ENCODE results near the gene C19orf25. TPM values are rescaled to one million over a fixed set of nuclear protein-coding genes. Genes with fewer than 3 reads are reported as not detected.

The C19orf25 gene
- total and polyA plus RNA-seq, 11 donors: 9.4 to 29.2 (median 16.0) TPM

- peaks cover 0 to 34% (median 5%) of the 10 kb centered on the region in 9 donors for H3K27me3 ChIP-seq
These were observed 36.1 kb upstream of the C19orf25 start for GRCh38 chr19:1514986-1515721.

GRCh38 chr19:1514295-1514661 is 35.3 kb upstream of the C19orf25 start:
- TF ChIP-seq POLR2A (IDR thresholded peaks at IDR 0.05) (no peak), CTCF (IDR thresholded peaks at IDR 0.05) (no peak)
- H3K9me3 ChIP-seq: no peaks in the 10 kb centered on the region
- 63 to 76% (median 66%) methylated on average over 10 of the region's 10 CpGs for WGBS, 4 donors
- peaks cover 0 to 35% (median 5%) of the 10 kb centered on the region in 9 donors for H3K27me3 ChIP-seq
- peaks cover 0 to 6% (median 0%) of the 10 kb centered on the region in 9 donors for H3K36me3 ChIP-seq
- no peak for ATAC-seq
- intact Hi-C loops (cut with DNase I): loop anchor here in 2 of 10 donors (5.0 to 10.0 kb wide), 2 partner anchors 67 to 239 kb away; partner anchors contain the start of gene FAM174C (in 1 of the 2)
- DNase-seq: no peak
- peaks cover 0 to 40% (median 7%) of the 10 kb centered on the region in 12 donors for H3K4me1 ChIP-seq
- H3K4me3 ChIP-seq: no peak overlapping the region
- H3K27ac ChIP-seq: peak overlapping the region in 3 of 12 donors; percentile 87 to 97 (median 95)

More at GRCh38 chr19:1514986-1515721, 36.1 kb upstream of the C19orf25 start:
- Histone ChIP-seq H3K4me1 (peaks cover 0 to 37% (median 7%) of the 10 kb centered on the region in 12 donors), H3K27ac (no peak overlapping the region), H3K4me3 (no peak overlapping the region), H3K9me3 (no peaks in the 10 kb centered on the region), H3K36me3 (peaks cover 0 to 5% (median 0%) of the 10 kb centered on the region in 9 donors)
- ATAC-seq: no peak
- WGBS, 4 donors: 65 to 75% (median 72%) methylated on average over 12 to 14 of the region's 14 CpGs
- DNase-seq: no peak
- no peak for TF ChIP-seq CTCF (IDR thresholded peaks at IDR 0.05)
- TF ChIP-seq POLR2A (IDR thresholded peaks at IDR 0.05): no peak
- intact Hi-C loops (cut with DNase I): loop anchor here in 2 of 10 donors (5.0 to 10.0 kb wide), 3 partner anchors 68 to 240 kb away; partner anchors contain the start of gene FAM174C (in 1 of the 2)

GRCh38 chr19:1513499-1514294 is 34.7 kb upstream of the C19orf25 start:
- DNase-seq: peak in 3 of 5 donors; percentile 56 to 84 (median 72)
- peaks cover 0 to 35% (median 5%) of the 10 kb centered on the region in 9 donors for H3K27me3 ChIP-seq
- H3K9me3 ChIP-seq: peaks cover 0 to under 1% (median 0%) of the 10 kb centered on the region in 12 donors
- peak overlapping the region; percentile 62 to 97 (median 88) for H3K27ac ChIP-seq
- peak in 11 of 12 donors; percentile 37 to 64 (median 61) for TF ChIP-seq CTCF (IDR thresholded peaks at IDR 0.05)
- no peak for TF ChIP-seq POLR2A (IDR thresholded peaks at IDR 0.05)
- H3K36me3 ChIP-seq: peaks cover 0 to 6% (median 0%) of the 10 kb centered on the region in 9 donors
- peak; percentile 19 to 60 (median 38) for ATAC-seq
- intact Hi-C loops (cut with DNase I): loop anchor here in 2 of 10 donors (5.0 to 10.0 kb wide), 2 partner anchors 66 to 239 kb away; partner anchors contain the start of gene FAM174C (in 1 of the 2)
- WGBS, 4 donors: 4 to 5% (median 4%) methylated on average over 5 to 52 of the region's 52 CpGs
- peak overlapping the region; percentile 50 to 83 (median 60) for H3K4me3 ChIP-seq
- peaks cover 0 to 40% (median 7%) of the 10 kb centered on the region in 12 donors for H3K4me1 ChIP-seq

Measured in heart left ventricle (tissue), 16 donors.